HepG2 (cell line): ENCODE data around the gene SPDYE2B.
"Not testable (repeated sequence)": the region's sequence is repeated elsewhere in the genome, so short reads cannot be mapped to it uniquely, and the experiment has no call there.

ENCODE experiments used
- GABPB1 ChIP-seq: IDR thresholded peaks from 2 replicates; pipeline ENCODE4 v1.6.1; 2016; ENCODE audit warnings: mild to moderate bottlenecking, missing genetic modification reagents, moderate library complexity, missing compliant biosample characterization
- KDM1A ChIP-seq: IDR thresholded peaks from 2 replicates; pipeline ENCODE4 v1.6.1; 2016; ENCODE audit warnings: missing compliant biosample characterization
- POLR2A ChIP-seq, 2 experiments: IDR thresholded peaks; 2 replicates each; pipeline ENCODE4 v1.6.1; 2011; ENCODE audit warnings: low read depth in 2 of 2, low read length in 2 of 2, mild to moderate bottlenecking in 1 of 2, moderate library complexity in 1 of 2; ENCODE audit not compliant: insufficient read depth in 1 of 2
- SETDB1 ChIP-seq: sonication (generic); formaldehyde crosslinking; IDR thresholded peaks from 2 replicates; pipeline ENCODE4 v1.5.1; 2020; ENCODE audit warnings: missing genetic modification reagents, mild to moderate bottlenecking, borderline replicate concordance
- SRF ChIP-seq: IDR thresholded peaks from 2 replicates; pipeline ENCODE4 v1.6.1; 2011; ENCODE audit warnings: mild to moderate bottlenecking, low read depth, low read length, moderate library complexity
- TBX3 ChIP-seq: fragments of 450-650 bp; IDR thresholded peaks from 2 replicates; pipeline ENCODE4 v1.6.1; 2017; ENCODE audit warnings: antibody characterized with exemption, mild to moderate bottlenecking, inconsistent platforms, borderline replicate concordance
- ZBTB1 ChIP-seq: sonication (generic); formaldehyde crosslinking; IDR thresholded peaks from 2 replicates; pipeline ENCODE4 v1.4.0; 2020; ENCODE audit warnings: missing genetic modification reagents, borderline replicate concordance
- ZNF382 ChIP-seq: sonication (generic); formaldehyde crosslinking; IDR thresholded peaks from 2 replicates; pipeline ENCODE4 v1.5.0; 2020; ENCODE audit warnings: missing genetic modification reagents, mild to moderate bottlenecking, borderline replicate concordance
- TF ChIP-seq, protein P1 (sequence below): sonication (generic); formaldehyde crosslinking; IDR thresholded peaks from 2 replicates; pipeline ENCODE4 v1.5.1; 2020; ENCODE audit warnings: missing genetic modification reagents, mild to moderate bottlenecking, borderline replicate concordance
- TF ChIP-seq, protein P2 (sequence below): sonication (generic); formaldehyde crosslinking; IDR thresholded peaks from 2 replicates; pipeline ENCODE4 v1.4.0; 2020; ENCODE audit warnings: mild to moderate bottlenecking, missing genetic modification reagents
- TF ChIP-seq, protein P3 (sequence below): IDR thresholded peaks from 2 replicates; pipeline ENCODE4 v1.6.1; 2016; ENCODE audit warnings: low read depth, missing genetic modification reagents, missing compliant biosample characterization
- TF ChIP-seq, protein P4 (sequence below), 2 experiments: fragments of 450-650 bp in 1 of 2; sonication (generic) in 1 of 2; formaldehyde crosslinking; IDR thresholded peaks; 2 replicates each; pipeline versions ENCODE4 v1.5.0 to v1.8.0; 2020 to 2022; ENCODE audit warnings: mild to moderate bottlenecking in 1 of 2, missing genetic modification reagents in 1 of 2
- TF ChIP-seq, protein P5 (sequence below): sonication (generic); formaldehyde crosslinking; IDR thresholded peaks from 2 replicates; pipeline ENCODE4 v1.5.0; 2020; ENCODE audit warnings: mild to moderate bottlenecking, missing genetic modification reagents, borderline replicate concordance

DNA sequence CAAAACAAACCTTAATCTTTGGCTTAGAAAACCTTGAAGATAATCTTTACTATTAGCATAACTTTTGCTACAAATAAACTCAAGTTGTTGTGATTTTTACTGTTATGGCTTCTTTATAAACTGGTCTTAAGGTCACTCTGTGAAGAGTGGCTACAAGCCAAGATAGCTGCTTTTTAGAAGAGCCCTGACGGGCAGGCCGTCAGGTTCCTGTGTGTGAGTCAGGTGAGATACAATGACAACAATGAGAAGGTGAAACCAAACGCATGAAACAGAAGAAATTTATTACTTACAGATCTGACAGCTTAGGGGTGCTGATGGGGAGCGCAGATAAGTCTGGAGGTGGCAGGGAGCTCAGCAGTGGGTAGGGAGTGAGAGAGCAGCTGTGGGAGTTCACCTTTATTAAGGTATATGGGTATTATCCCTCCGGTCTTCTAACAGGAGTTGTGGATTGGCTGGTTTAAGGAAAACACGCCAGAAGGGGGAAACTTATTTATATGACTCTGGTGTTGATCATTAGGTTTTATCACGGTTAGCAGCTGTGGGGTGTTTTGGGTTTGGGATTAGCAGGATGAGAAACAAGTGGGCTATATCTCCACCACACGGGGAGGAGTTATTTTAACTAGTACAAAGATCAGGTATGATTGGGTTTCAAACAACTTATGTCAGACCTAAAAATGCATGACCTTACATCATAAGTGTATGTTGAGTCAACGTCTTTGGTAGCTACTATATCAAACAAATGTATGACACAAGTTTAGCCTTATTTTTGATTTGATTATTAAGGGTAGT is 49.0 kb downstream of the SPDYE2B start:
- TF ChIP-seq, protein P1, sequence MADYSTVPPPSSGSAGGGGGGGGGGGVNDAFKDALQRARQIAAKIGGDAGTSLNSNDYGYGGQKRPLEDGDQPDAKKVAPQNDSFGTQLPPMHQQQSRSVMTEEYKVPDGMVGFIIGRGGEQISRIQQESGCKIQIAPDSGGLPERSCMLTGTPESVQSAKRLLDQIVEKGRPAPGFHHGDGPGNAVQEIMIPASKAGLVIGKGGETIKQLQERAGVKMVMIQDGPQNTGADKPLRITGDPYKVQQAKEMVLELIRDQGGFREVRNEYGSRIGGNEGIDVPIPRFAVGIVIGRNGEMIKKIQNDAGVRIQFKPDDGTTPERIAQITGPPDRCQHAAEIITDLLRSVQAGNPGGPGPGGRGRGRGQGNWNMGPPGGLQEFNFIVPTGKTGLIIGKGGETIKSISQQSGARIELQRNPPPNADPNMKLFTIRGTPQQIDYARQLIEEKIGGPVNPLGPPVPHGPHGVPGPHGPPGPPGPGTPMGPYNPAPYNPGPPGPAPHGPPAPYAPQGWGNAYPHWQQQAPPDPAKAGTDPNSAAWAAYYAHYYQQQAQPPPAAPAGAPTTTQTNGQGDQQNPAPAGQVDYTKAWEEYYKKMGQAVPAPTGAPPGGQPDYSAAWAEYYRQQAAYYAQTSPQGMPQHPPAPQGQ, result not testable (repeated sequence)
- not testable (repeated sequence) for TF ChIP-seq ZBTB1 (CRISPR knock-in tag); TBX3; KDM1A (CRISPR knock-in tag); SRF; ZNF382 (CRISPR knock-in tag); GABPB1 (CRISPR knock-in tag); SETDB1; POLR2A (IDR thresholded peaks at IDR 0.05; ENCODE audit: insufficient read depth in 1 of 2, low read depth in 2 of 2, low read length in 2 of 2)
- TF ChIP-seq, protein P2, sequence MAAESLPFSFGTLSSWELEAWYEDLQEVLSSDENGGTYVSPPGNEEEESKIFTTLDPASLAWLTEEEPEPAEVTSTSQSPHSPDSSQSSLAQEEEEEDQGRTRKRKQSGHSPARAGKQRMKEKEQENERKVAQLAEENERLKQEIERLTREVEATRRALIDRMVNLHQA (CRISPR knock-in tag), result not testable (repeated sequence)
- TF ChIP-seq, protein P3, sequence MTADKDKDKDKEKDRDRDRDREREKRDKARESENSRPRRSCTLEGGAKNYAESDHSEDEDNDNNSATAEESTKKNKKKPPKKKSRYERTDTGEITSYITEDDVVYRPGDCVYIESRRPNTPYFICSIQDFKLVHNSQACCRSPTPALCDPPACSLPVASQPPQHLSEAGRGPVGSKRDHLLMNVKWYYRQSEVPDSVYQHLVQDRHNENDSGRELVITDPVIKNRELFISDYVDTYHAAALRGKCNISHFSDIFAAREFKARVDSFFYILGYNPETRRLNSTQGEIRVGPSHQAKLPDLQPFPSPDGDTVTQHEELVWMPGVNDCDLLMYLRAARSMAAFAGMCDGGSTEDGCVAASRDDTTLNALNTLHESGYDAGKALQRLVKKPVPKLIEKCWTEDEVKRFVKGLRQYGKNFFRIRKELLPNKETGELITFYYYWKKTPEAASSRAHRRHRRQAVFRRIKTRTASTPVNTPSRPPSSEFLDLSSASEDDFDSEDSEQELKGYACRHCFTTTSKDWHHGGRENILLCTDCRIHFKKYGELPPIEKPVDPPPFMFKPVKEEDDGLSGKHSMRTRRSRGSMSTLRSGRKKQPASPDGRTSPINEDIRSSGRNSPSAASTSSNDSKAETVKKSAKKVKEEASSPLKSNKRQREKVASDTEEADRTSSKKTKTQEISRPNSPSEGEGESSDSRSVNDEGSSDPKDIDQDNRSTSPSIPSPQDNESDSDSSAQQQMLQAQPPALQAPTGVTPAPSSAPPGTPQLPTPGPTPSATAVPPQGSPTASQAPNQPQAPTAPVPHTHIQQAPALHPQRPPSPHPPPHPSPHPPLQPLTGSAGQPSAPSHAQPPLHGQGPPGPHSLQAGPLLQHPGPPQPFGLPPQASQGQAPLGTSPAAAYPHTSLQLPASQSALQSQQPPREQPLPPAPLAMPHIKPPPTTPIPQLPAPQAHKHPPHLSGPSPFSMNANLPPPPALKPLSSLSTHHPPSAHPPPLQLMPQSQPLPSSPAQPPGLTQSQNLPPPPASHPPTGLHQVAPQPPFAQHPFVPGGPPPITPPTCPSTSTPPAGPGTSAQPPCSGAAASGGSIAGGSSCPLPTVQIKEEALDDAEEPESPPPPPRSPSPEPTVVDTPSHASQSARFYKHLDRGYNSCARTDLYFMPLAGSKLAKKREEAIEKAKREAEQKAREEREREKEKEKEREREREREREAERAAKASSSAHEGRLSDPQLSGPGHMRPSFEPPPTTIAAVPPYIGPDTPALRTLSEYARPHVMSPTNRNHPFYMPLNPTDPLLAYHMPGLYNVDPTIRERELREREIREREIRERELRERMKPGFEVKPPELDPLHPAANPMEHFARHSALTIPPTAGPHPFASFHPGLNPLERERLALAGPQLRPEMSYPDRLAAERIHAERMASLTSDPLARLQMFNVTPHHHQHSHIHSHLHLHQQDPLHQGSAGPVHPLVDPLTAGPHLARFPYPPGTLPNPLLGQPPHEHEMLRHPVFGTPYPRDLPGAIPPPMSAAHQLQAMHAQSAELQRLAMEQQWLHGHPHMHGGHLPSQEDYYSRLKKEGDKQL (CRISPR knock-in tag), result not testable (repeated sequence)
- TF ChIP-seq, protein P4, sequence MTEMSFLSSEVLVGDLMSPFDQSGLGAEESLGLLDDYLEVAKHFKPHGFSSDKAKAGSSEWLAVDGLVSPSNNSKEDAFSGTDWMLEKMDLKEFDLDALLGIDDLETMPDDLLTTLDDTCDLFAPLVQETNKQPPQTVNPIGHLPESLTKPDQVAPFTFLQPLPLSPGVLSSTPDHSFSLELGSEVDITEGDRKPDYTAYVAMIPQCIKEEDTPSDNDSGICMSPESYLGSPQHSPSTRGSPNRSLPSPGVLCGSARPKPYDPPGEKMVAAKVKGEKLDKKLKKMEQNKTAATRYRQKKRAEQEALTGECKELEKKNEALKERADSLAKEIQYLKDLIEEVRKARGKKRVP (CRISPR knock-in tag; IDR thresholded peaks at IDR 0.05), result not testable (repeated sequence)
- TF ChIP-seq, protein P5, sequence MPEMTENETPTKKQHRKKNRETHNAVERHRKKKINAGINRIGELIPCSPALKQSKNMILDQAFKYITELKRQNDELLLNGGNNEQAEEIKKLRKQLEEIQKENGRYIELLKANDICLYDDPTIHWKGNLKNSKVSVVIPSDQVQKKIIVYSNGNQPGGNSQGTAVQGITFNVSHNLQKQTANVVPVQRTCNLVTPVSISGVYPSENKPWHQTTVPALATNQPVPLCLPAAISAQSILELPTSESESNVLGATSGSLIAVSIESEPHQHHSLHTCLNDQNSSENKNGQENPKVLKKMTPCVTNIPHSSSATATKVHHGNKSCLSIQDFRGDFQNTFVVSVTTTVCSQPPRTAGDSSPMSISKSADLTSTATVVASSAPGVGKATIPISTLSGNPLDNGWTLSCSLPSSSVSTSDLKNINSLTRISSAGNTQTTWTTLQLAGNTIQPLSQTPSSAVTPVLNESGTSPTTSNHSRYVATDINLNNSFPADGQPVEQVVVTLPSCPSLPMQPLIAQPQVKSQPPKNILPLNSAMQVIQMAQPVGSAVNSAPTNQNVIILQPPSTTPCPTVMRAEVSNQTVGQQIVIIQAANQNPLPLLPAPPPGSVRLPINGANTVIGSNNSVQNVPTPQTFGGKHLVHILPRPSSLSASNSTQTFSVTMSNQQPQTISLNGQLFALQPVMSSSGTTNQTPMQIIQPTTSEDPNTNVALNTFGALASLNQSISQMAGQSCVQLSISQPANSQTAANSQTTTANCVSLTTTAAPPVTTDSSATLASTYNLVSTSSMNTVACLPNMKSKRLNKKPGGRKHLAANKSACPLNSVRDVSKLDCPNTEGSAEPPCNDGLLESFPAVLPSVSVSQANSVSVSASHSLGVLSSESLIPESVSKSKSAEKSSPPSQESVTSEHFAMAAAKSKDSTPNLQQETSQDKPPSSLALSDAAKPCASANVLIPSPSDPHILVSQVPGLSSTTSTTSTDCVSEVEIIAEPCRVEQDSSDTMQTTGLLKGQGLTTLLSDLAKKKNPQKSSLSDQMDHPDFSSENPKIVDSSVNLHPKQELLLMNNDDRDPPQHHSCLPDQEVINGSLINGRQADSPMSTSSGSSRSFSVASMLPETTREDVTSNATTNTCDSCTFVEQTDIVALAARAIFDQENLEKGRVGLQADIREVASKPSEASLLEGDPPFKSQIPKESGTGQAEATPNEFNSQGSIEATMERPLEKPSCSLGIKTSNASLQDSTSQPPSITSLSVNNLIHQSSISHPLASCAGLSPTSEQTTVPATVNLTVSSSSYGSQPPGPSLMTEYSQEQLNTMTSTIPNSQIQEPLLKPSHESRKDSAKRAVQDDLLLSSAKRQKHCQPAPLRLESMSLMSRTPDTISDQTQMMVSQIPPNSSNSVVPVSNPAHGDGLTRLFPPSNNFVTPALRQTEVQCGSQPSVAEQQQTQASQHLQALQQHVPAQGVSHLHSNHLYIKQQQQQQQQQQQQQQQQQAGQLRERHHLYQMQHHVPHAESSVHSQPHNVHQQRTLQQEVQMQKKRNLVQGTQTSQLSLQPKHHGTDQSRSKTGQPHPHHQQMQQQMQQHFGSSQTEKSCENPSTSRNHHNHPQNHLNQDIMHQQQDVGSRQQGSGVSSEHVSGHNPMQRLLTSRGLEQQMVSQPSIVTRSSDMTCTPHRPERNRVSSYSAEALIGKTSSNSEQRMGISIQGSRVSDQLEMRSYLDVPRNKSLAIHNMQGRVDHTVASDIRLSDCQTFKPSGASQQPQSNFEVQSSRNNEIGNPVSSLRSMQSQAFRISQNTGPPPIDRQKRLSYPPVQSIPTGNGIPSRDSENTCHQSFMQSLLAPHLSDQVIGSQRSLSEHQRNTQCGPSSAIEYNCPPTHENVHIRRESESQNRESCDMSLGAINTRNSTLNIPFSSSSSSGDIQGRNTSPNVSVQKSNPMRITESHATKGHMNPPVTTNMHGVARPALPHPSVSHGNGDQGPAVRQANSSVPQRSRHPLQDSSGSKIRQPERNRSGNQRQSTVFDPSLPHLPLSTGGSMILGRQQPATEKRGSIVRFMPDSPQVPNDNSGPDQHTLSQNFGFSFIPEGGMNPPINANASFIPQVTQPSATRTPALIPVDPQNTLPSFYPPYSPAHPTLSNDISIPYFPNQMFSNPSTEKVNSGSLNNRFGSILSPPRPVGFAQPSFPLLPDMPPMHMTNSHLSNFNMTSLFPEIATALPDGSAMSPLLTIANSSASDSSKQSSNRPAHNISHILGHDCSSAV (CRISPR knock-in tag), result not testable (repeated sequence)
